ENCODE data around the gene CYREN. TPM values are rescaled to one million over a fixed set of nuclear protein-coding genes. Genes with fewer than 3 reads are reported as not detected.
"Not testable (repeated sequence)": the region's sequence is repeated elsewhere in the genome, so short reads cannot be mapped to it uniquely, and the experiment has no call there.

The CYREN gene
- polyA plus RNA-seq, 1 donor (not counting 4 experiments of a cell fraction or from before 2014, with no cell fraction given): 41.7 TPM

GRCh38 chr7:135128931-135129330 is 41.6 kb downstream of the CYREN start:
- Histone ChIP-seq H3K27ac (ENCODE audit: control insufficient read depth, insufficient read depth, low read length) (no peak overlapping the region), H3K4me2 (ENCODE audit: control insufficient read depth, extremely low read depth, insufficient read depth, low read depth, low read length) (no peak overlapping the region), H4K20me1 (ENCODE audit: control insufficient read depth, extremely low read depth, insufficient read depth, low read length) (no peaks in the 10 kb centered on the region), H3K36me3 (ENCODE audit: control insufficient read depth in 2 of 2, extremely low read depth in 1 of 2, insufficient read depth in 2 of 2, low read length in 2 of 2) (no peaks in the 10 kb centered on the region), H3K4me3 (ENCODE audit: control insufficient read depth in 2 of 3, extremely low read depth in 1 of 3, insufficient read depth in 2 of 3, low read depth in 1 of 3, low read length in 3 of 3) (no peak overlapping the region), H3K9me1 (ENCODE audit: control insufficient read depth, extremely low read depth, insufficient read depth, low read length) (no peaks in the 10 kb centered on the region), H2AFZ (ENCODE audit: control insufficient read depth, low read length) (no peak overlapping the region), H3K9me3 (ENCODE audit: control insufficient read depth, low read depth, low read length) (no peaks in the 10 kb centered on the region), H3K4me1 (ENCODE audit: control insufficient read depth, extremely low read depth, insufficient read depth, low read length) (no peaks in the 10 kb centered on the region), H3K27me3 (ENCODE audit: control insufficient read depth, extremely low read depth, insufficient read depth, low read length) (no peaks in the 10 kb centered on the region), H3K9ac (ENCODE audit: control insufficient read depth, extremely low read depth, insufficient read depth, low read length) (no peak overlapping the region), H3K79me2 (ENCODE audit: control insufficient read depth, insufficient read depth, low read length) (no peaks in the 10 kb centered on the region)
- dilution Hi-C loops (cut with MboI; ENCODE audit: extremely low pct_ligation_motif_present, low sequenced_read_pairs): no loop called here
- DNase-seq (ENCODE audit: low read depth, low spot score): no peak
- TF ChIP-seq EZH2 (IDR thresholded peaks at IDR 0.05; ENCODE audit: low read length) (no peak), CTCF (optimal IDR thresholded peaks at IDR 0.05 in 1 of 3, IDR thresholded peaks at IDR 0.05 in 1 of 3, conservative IDR thresholded peaks at IDR 0.05 in 1 of 3; ENCODE audit: extremely low read depth in 1 of 3, insufficient read depth in 2 of 3, low read length in 3 of 3) (no peak)
- FAIRE-seq: no peak

- H3K79me2 ChIP-seq (ENCODE audit: control insufficient read depth, insufficient read depth, low read length); FAIRE-seq; H3K9me3 ChIP-seq (ENCODE audit: control insufficient read depth, low read depth, low read length); dilution Hi-C loops (cut with MboI; ENCODE audit: extremely low pct_ligation_motif_present, low sequenced_read_pairs); H3K27me3 ChIP-seq (ENCODE audit: control insufficient read depth, extremely low read depth, insufficient read depth, low read length); H4K20me1 ChIP-seq (ENCODE audit: control insufficient read depth, extremely low read depth, insufficient read depth, low read length); H3K9me1 ChIP-seq (ENCODE audit: control insufficient read depth, extremely low read depth, insufficient read depth, low read length); DNase-seq (ENCODE audit: low read depth, low spot score); H3K27ac ChIP-seq (ENCODE audit: control insufficient read depth, insufficient read depth, low read length); H3K4me2 ChIP-seq (ENCODE audit: control insufficient read depth, extremely low read depth, insufficient read depth, low read depth, low read length); H2AFZ ChIP-seq (ENCODE audit: control insufficient read depth, low read length); H3K4me3 ChIP-seq (ENCODE audit: control insufficient read depth in 2 of 3, extremely low read depth in 1 of 3, insufficient read depth in 2 of 3, low read depth in 1 of 3, low read length in 3 of 3); H3K9ac ChIP-seq (ENCODE audit: control insufficient read depth, extremely low read depth, insufficient read depth, low read length); H3K36me3 ChIP-seq (ENCODE audit: control insufficient read depth in 2 of 2, extremely low read depth in 1 of 2, insufficient read depth in 2 of 2, low read length in 2 of 2); H3K4me1 ChIP-seq (ENCODE audit: control insufficient read depth, extremely low read depth, insufficient read depth, low read length): not testable (repeated sequence)
Observed at GRCh38 chr7:135124631-135125030, 45.9 kb downstream of the CYREN start.

GRCh38 chr7:135121868-135122267 is 48.6 kb downstream of the CYREN start:
- no peaks in the 10 kb centered on the region for H3K27me3 ChIP-seq (ENCODE audit: control insufficient read depth, extremely low read depth, insufficient read depth, low read length)

More at GRCh38 chr7:135121868-135122267, 48.6 kb downstream of the CYREN start:
- H3K79me2 ChIP-seq (ENCODE audit: control insufficient read depth, insufficient read depth, low read length): no peaks in the 10 kb centered on the region
- H3K9me1 ChIP-seq (ENCODE audit: control insufficient read depth, extremely low read depth, insufficient read depth, low read length): no peaks in the 10 kb centered on the region
- no peak overlapping the region for H3K9ac ChIP-seq (ENCODE audit: control insufficient read depth, extremely low read depth, insufficient read depth, low read length)
- no peak for TF ChIP-seq CTCF (optimal IDR thresholded peaks at IDR 0.05 in 1 of 3, IDR thresholded peaks at IDR 0.05 in 1 of 3, conservative IDR thresholded peaks at IDR 0.05 in 1 of 3; ENCODE audit: extremely low read depth in 1 of 3, insufficient read depth in 2 of 3, low read length in 3 of 3)
- FAIRE-seq (no peak), DNase-seq (ENCODE audit: low read depth, low spot score) (no peak)
- no peak overlapping the region for H3K27ac ChIP-seq (ENCODE audit: control insufficient read depth, insufficient read depth, low read length)
- no peaks in the 10 kb centered on the region for H3K36me3 ChIP-seq (ENCODE audit: control insufficient read depth in 2 of 2, extremely low read depth in 1 of 2, insufficient read depth in 2 of 2, low read length in 2 of 2)
- no peaks in the 10 kb centered on the region for H3K9me3 ChIP-seq (ENCODE audit: control insufficient read depth, low read depth, low read length)
- H3K4me2 ChIP-seq (ENCODE audit: control insufficient read depth, extremely low read depth, insufficient read depth, low read depth, low read length): no peak overlapping the region
- H3K4me1 ChIP-seq (ENCODE audit: control insufficient read depth, extremely low read depth, insufficient read depth, low read length): no peaks in the 10 kb centered on the region
- no peaks in the 10 kb centered on the region for H4K20me1 ChIP-seq (ENCODE audit: control insufficient read depth, extremely low read depth, insufficient read depth, low read length)
- no peak overlapping the region for H3K4me3 ChIP-seq (ENCODE audit: control insufficient read depth in 2 of 3, extremely low read depth in 1 of 3, insufficient read depth in 2 of 3, low read depth in 1 of 3, low read length in 3 of 3)
- dilution Hi-C loops (cut with MboI; ENCODE audit: extremely low pct_ligation_motif_present, low sequenced_read_pairs): no loop called here
- no peak overlapping the region for H2AFZ ChIP-seq (ENCODE audit: control insufficient read depth, low read length)
